GM21423 (cell line): ENCODE data around the gene BTNL9.
"Not testable (repeated sequence)": the region's sequence is repeated elsewhere in the genome, so short reads cannot be mapped to it uniquely, and the experiment has no call there.

Experiments
- ATAC-seq: cut with Tn5 transposase; IDR thresholded peaks from one replicate; pipeline ENCODE4 v1.9.1; 2021; ENCODE audit warnings: mild to moderate bottlenecking, moderate library complexity; ENCODE audit not compliant: unreplicated experiment

BTNL9 gene

GRCh38 chr5:181098762-181099601, 58.9 kb downstream of the BTNL9 start:
- no peak for ATAC-seq

GRCh38 chr5:181099602-181100086, 59.6 kb downstream of the BTNL9 start:
- ATAC-seq = no peak

- no peak for ATAC-seq
Observed at GRCh38 chr5:181100121-181100875, 60.2 kb downstream of the BTNL9 start.

- not testable (repeated sequence) for ATAC-seq
Observed at GRCh38 chr5:181101030-181101641, 61.1 kb downstream of the BTNL9 start.

- ATAC-seq = not testable (repeated sequence)
Observed at GRCh38 chr5:181101930-181102674, 62.0 kb downstream of the BTNL9 start.

GRCh38 chr5:181104259-181104568, 64.1 kb downstream of the BTNL9 start:
- not testable (repeated sequence) for ATAC-seq

GRCh38 chr5:181104606-181105390, 64.7 kb downstream of the BTNL9 start:
- ATAC-seq = not testable (repeated sequence)

- no peak for ATAC-seq
Observed at GRCh38 chr5:181105391-181106025, 65.4 kb downstream of the BTNL9 start.

GRCh38 chr5:181107699-181108098, 67.6 kb downstream of the BTNL9 start:
- ATAC-seq = no peak

GRCh38 chr5:181108578-181109165, 68.6 kb downstream of the BTNL9 start:
- ATAC-seq = no peak

GRCh38 chr5:181109489-181110013, 69.5 kb downstream of the BTNL9 start:
- ATAC-seq = no peak

GRCh38 chr5:181111010-181111409, 70.9 kb downstream of the BTNL9 start:
- ATAC-seq = no peak
